ENCODE measurements around the gene DGKI. TPM values are rescaled to one million over a fixed set of nuclear protein-coding genes. Genes with fewer than 3 reads are reported as not detected.

Gene DGKI
- total RNA-seq: under 0.01 and 1.1 TPM in 2 replicates

GRCh38 chr7:137846827-137847567 is at the start of gene DGKI:
DGKI (minus strand) TSS chr7:137846974.

GRCh38 chr7:137343281-137343841 is 503.4 kb downstream of the DGKI start, which contains the start of gene PTN:
PTN (minus strand) TSS chr7:137343733; CDS start chr7:137254973, 88,760 bp downstream.

Other genes starting within 250 kb of the DGKI start
- gene CREB3L2, start 155.1 kb upstream of the DGKI start, total RNA-seq: 12.6 and 27.0 TPM in 2 replicates
- gene AKR1D1, start 229.5 kb upstream of the DGKI start, total RNA-seq: not detected in 2 replicates

All from nasal cavity respiratory epithelium epithelial cell of viscerocranial mucosa (primary cell).